ENCODE measurements around the gene PLCXD1.
"Not testable (repeated sequence)": the region's sequence is repeated elsewhere in the genome, so short reads cannot be mapped to it uniquely, and the experiment has no call there.

PLCXD1 gene

GRCh38 chrX:276581-277201 lies 4.5 kb upstream of the PLCXD1 start:
- Mint-ChIP-seq H3K36me3 (ENCODE audit: low read depth) (no peaks in the 10 kb centered on the region), H3K9me3 (no peaks in the 10 kb centered on the region), H3K4me3 (peak overlapping the region; percentile 59), H3K4me1 (ENCODE audit: low read depth) (peaks cover 4% of the 10 kb centered on the region), H3K27me3 (ENCODE audit: low read depth) (no peaks in the 10 kb centered on the region), H3K27ac (no peak overlapping the region)

- Mint-ChIP-seq H3K4me3 (peak overlapping the region; percentile 31), H3K27ac (peak overlapping the region; percentile 52), H3K4me1 (ENCODE audit: low read depth) (peaks cover 12% of the 10 kb centered on the region)
These were observed 1.2 kb upstream of the PLCXD1 start for GRCh38 chrX:279757-280604.

GRCh38 chrX:280722-281121 lies 459 bp upstream of the PLCXD1 start:
- H3K9me3 Mint-ChIP-seq; H3K27ac Mint-ChIP-seq; H3K27me3 Mint-ChIP-seq (ENCODE audit: low read depth); H3K4me3 Mint-ChIP-seq: not testable (repeated sequence)
- peaks cover 15% of the 10 kb centered on the region for H3K4me1 Mint-ChIP-seq (ENCODE audit: low read depth)
- H3K36me3 Mint-ChIP-seq (ENCODE audit: low read depth) = peaks cover 10% of the 10 kb centered on the region

More at GRCh38 chrX:279757-280604, 1.2 kb upstream of the PLCXD1 start:
- H3K36me3 Mint-ChIP-seq (ENCODE audit: low read depth); H3K9me3 Mint-ChIP-seq; H3K27me3 Mint-ChIP-seq (ENCODE audit: low read depth): not testable (repeated sequence)

- H3K36me3 Mint-ChIP-seq (ENCODE audit: low read depth) = peaks cover 15% of the 10 kb centered on the region
- H3K9me3 Mint-ChIP-seq; H3K27ac Mint-ChIP-seq; H3K27me3 Mint-ChIP-seq (ENCODE audit: low read depth): not testable (repeated sequence)
- peak overlapping the region; percentile 48 for H3K4me3 Mint-ChIP-seq
- peaks cover 22% of the 10 kb centered on the region for H3K4me1 Mint-ChIP-seq (ENCODE audit: low read depth)
These were observed 960 bp downstream of the PLCXD1 start for GRCh38 chrX:282000-282681.

- H3K27me3 Mint-ChIP-seq (ENCODE audit: low read depth) = no peaks in the 10 kb centered on the region
- H3K9me3 Mint-ChIP-seq = no peaks in the 10 kb centered on the region
- peak overlapping the region; percentile 93 for H3K4me3 Mint-ChIP-seq
- H3K36me3 Mint-ChIP-seq (ENCODE audit: low read depth) = peaks cover 15% of the 10 kb centered on the region
- H3K4me1 Mint-ChIP-seq (ENCODE audit: low read depth) = peaks cover 24% of the 10 kb centered on the region
- H3K27ac Mint-ChIP-seq = peak overlapping the region; percentile 91
These were observed 2.1 kb downstream of the PLCXD1 start for GRCh38 chrX:283115-283845.

- H3K4me1 Mint-ChIP-seq (ENCODE audit: low read depth) = peaks cover 24% of the 10 kb centered on the region
- H3K4me3 Mint-ChIP-seq = no peak overlapping the region
- no peaks in the 10 kb centered on the region for H3K9me3 Mint-ChIP-seq
- peaks cover 17% of the 10 kb centered on the region for H3K36me3 Mint-ChIP-seq (ENCODE audit: low read depth)
- H3K27me3 Mint-ChIP-seq (ENCODE audit: low read depth) = no peaks in the 10 kb centered on the region
- H3K27ac Mint-ChIP-seq = no peak overlapping the region
These were observed 4.0 kb downstream of the PLCXD1 start for GRCh38 chrX:285076-285677.

- Mint-ChIP-seq H3K4me3 (no peak overlapping the region), H3K36me3 (ENCODE audit: low read depth) (peaks cover 24% of the 10 kb centered on the region), H3K27me3 (ENCODE audit: low read depth) (no peaks in the 10 kb centered on the region), H3K4me1 (ENCODE audit: low read depth) (peaks cover 16% of the 10 kb centered on the region), H3K27ac (no peak overlapping the region), H3K9me3 (no peaks in the 10 kb centered on the region)
These were observed 6.5 kb downstream of the PLCXD1 start for GRCh38 chrX:287670-288069.

- Mint-ChIP-seq H3K9me3 (no peaks in the 10 kb centered on the region), H3K4me1 (ENCODE audit: low read depth) (peaks cover 16% of the 10 kb centered on the region), H3K27me3 (ENCODE audit: low read depth) (no peaks in the 10 kb centered on the region), H3K27ac (no peak overlapping the region), H3K36me3 (ENCODE audit: low read depth) (peaks cover 30% of the 10 kb centered on the region), H3K4me3 (no peak overlapping the region)
These were observed 7.4 kb downstream of the PLCXD1 start for GRCh38 chrX:288561-288991.

- H3K4me1 Mint-ChIP-seq (ENCODE audit: low read depth) = peaks cover 9% of the 10 kb centered on the region
- no peaks in the 10 kb centered on the region for H3K9me3 Mint-ChIP-seq
- H3K27ac Mint-ChIP-seq = no peak overlapping the region
- peaks cover 22% of the 10 kb centered on the region for H3K36me3 Mint-ChIP-seq (ENCODE audit: low read depth)
- H3K4me3 Mint-ChIP-seq = no peak overlapping the region
- no peaks in the 10 kb centered on the region for H3K27me3 Mint-ChIP-seq (ENCODE audit: low read depth)
These were observed 9.4 kb downstream of the PLCXD1 start for GRCh38 chrX:290476-291166.

GRCh38 chrX:291411-291901 lies 10.3 kb downstream of the PLCXD1 start:
- H3K27me3 Mint-ChIP-seq (ENCODE audit: low read depth) = no peaks in the 10 kb centered on the region
- H3K36me3 Mint-ChIP-seq (ENCODE audit: low read depth) = peaks cover 20% of the 10 kb centered on the region
- peaks cover 6% of the 10 kb centered on the region for H3K4me1 Mint-ChIP-seq (ENCODE audit: low read depth)
- H3K9me3 Mint-ChIP-seq = no peaks in the 10 kb centered on the region
- no peak overlapping the region for H3K4me3 Mint-ChIP-seq
- H3K27ac Mint-ChIP-seq = no peak overlapping the region

GRCh38 chrX:292900-293897 lies 12.0 kb downstream of the PLCXD1 start:
- no peak overlapping the region for H3K27ac Mint-ChIP-seq
- no peak overlapping the region for H3K4me3 Mint-ChIP-seq
- no peaks in the 10 kb centered on the region for H3K4me1 Mint-ChIP-seq (ENCODE audit: low read depth)
- H3K27me3 Mint-ChIP-seq (ENCODE audit: low read depth) = no peaks in the 10 kb centered on the region
- H3K9me3 Mint-ChIP-seq = no peaks in the 10 kb centered on the region
- peaks cover 21% of the 10 kb centered on the region for H3K36me3 Mint-ChIP-seq (ENCODE audit: low read depth)

GRCh38 chrX:295136-295535 lies 14.0 kb downstream of the PLCXD1 start:
- Mint-ChIP-seq H3K36me3 (ENCODE audit: low read depth) (peaks cover 20% of the 10 kb centered on the region), H3K27me3 (ENCODE audit: low read depth) (no peaks in the 10 kb centered on the region), H3K4me1 (ENCODE audit: low read depth) (no peaks in the 10 kb centered on the region), H3K9me3 (no peaks in the 10 kb centered on the region), H3K4me3 (no peak overlapping the region), H3K27ac (no peak overlapping the region)
